Lower leg skin (tissue), 4 donors: ENCODE data around the gene MYO18A. TPM values are rescaled to one million over a fixed set of nuclear protein-coding genes. Genes with fewer than 3 reads are reported as not detected.

Experiments
- DNase-seq, 2 donors: peaks; one replicate each; pipeline ENCODE4 v3.0.0-alpha.2; 2019; ENCODE audit warnings: low spot score in 2 of 2
- H3K4me3 ChIP-seq: fragments of 200-600 bp; sonication (generic); 2 replicates; pipeline ENCODE4 v1.5.1; 2017; ENCODE audit warnings: mild to moderate bottlenecking, low read depth; ENCODE audit not compliant: poor library complexity, severe bottlenecking
- CTCF ChIP-seq, 3 donors: fragments of 450-650 bp; IDR thresholded peaks; one replicate each; pipeline ENCODE4 v1.5.1; 2016; ENCODE audit warnings: antibody characterized with exemption in 3 of 3, mild to moderate bottlenecking in 3 of 3, moderate library complexity in 2 of 3
- POLR2A ChIP-seq, 2 donors: fragments of 450-650 bp; IDR thresholded peaks; one replicate each; pipeline ENCODE4 v1.6.1; 2016 to 2017; ENCODE audit warnings: antibody characterized with exemption in 2 of 2, mild to moderate bottlenecking in 1 of 2, moderate library complexity in 1 of 2
- WGBS, 2 donors: methylation state at CpG; one replicate each; pipeline ENCODE4 v1.1.5; 2018; 5-methylcytosine and 5-hydroxymethylcytosine counted together
- intact Hi-C: fragments of 100-400 bp; cut with DNase I; formaldehyde crosslinking; loops from one replicate; pipeline ENCODE4 v1.15.0; 2023; ENCODE audit warnings: low total_unique reads
- total RNA-seq, 4 donors: library from RNA; depleted of rRNA; stranded (reverse); fragments of >200 nt; gene quantifications; one replicate each; pipeline ENCODE4 v1.1.0, GENCODE V29; 2016

MYO18A gene
- total RNA-seq, 4 donors from 2014 or later, result 87.3 to 123 (median 94.0) TPM

- no peak for DNase-seq
- no peak overlapping the region for H3K4me3 ChIP-seq
- intact Hi-C loops, result no loop called here
- TF ChIP-seq CTCF (IDR thresholded peaks at IDR 0.05) (no peak), POLR2A (IDR thresholded peaks at IDR 0.05) (no peak)
- WGBS, 2 donors, result 72 to 77% methylated on average over 7 of the region's 7 CpGs
Observed at GRCh38 chr17:29021226-29021625, 159.0 kb downstream of the MYO18A start.

Other genes with a start within 250 kb of the MYO18A start
- gene PHF12, start 228.9 kb downstream of the MYO18A start, total RNA-seq, result 10 to 100 TPM; 24.4 to 52.9 (median 42.7) TPM
- not detected for gene SEZ6, start 174.4 kb downstream of the MYO18A start, total RNA-seq
- 1 to 10 TPM in 3 of 4 donors, under 1 TPM in 1; 0.80 to 2.5 (median 1.5) TPM for gene PIPOX, start 137.3 kb downstream of the MYO18A start, total RNA-seq
- not detected for gene CRYBA1, start 66.5 kb upstream of the MYO18A start, total RNA-seq
- gene NUFIP2, start 113.8 kb upstream of the MYO18A start, total RNA-seq, result 10 to 100 TPM; 22.7 to 28.4 (median 23.4) TPM
- gene TAOK1, start 210.0 kb upstream of the MYO18A start, total RNA-seq, result 10 to 100 TPM; 54.7 to 71.8 (median 64.9) TPM